ENCODE data around the gene SYTL2.

Gene SYTL2

GRCh38 chr11:85723088-85723487 is 87.9 kb downstream of the SYTL2 start:
- Mint-ChIP-seq H3K9me3 (no peaks in the 10 kb centered on the region), H3K27me3 (no peaks in the 10 kb centered on the region), H3K27ac (no peak overlapping the region), H3K4me3 (no peak overlapping the region), H3K4me1 (ENCODE audit: low read depth) (no peaks in the 10 kb centered on the region), H3K36me3 (ENCODE audit: low read depth) (no peaks in the 10 kb centered on the region)

GRCh38 chr11:85721191-85721590 is 89.8 kb downstream of the SYTL2 start:
- H3K27ac Mint-ChIP-seq: no peak overlapping the region

GRCh38 chr11:85718991-85719807 is 91.7 kb downstream of the SYTL2 start:
- Mint-ChIP-seq H3K9me3 (no peaks in the 10 kb centered on the region), H3K4me3 (no peak overlapping the region), H3K27me3 (no peaks in the 10 kb centered on the region), H3K36me3 (ENCODE audit: low read depth) (no peaks in the 10 kb centered on the region), H3K4me1 (ENCODE audit: low read depth) (peaks cover 9% of the 10 kb centered on the region), H3K27ac (no peak overlapping the region)

More at GRCh38 chr11:85721191-85721590, 89.8 kb downstream of the SYTL2 start:
- Mint-ChIP-seq H3K27me3 (no peaks in the 10 kb centered on the region), H3K36me3 (ENCODE audit: low read depth) (no peaks in the 10 kb centered on the region), H3K4me3 (no peak overlapping the region), H3K4me1 (ENCODE audit: low read depth) (peaks cover 9% of the 10 kb centered on the region), H3K9me3 (no peaks in the 10 kb centered on the region)

GRCh38 chr11:85718126-85718943 is 92.6 kb downstream of the SYTL2 start:
- no peak overlapping the region for H3K27ac Mint-ChIP-seq
- H3K4me3 Mint-ChIP-seq: no peak overlapping the region
- no peaks in the 10 kb centered on the region for H3K27me3 Mint-ChIP-seq
- peaks cover 9% of the 10 kb centered on the region for H3K4me1 Mint-ChIP-seq (ENCODE audit: low read depth)
- no peaks in the 10 kb centered on the region for H3K36me3 Mint-ChIP-seq (ENCODE audit: low read depth)
- H3K9me3 Mint-ChIP-seq: no peaks in the 10 kb centered on the region

- Mint-ChIP-seq H3K36me3 (ENCODE audit: low read depth) (no peaks in the 10 kb centered on the region), H3K9me3 (no peaks in the 10 kb centered on the region), H3K27me3 (no peaks in the 10 kb centered on the region), H3K27ac (no peak overlapping the region), H3K4me1 (ENCODE audit: low read depth) (peaks cover 9% of the 10 kb centered on the region), H3K4me3 (no peak overlapping the region)
Observed at GRCh38 chr11:85717429-85717828, 93.5 kb downstream of the SYTL2 start.

- H3K4me1 Mint-ChIP-seq (ENCODE audit: low read depth): peaks cover 9% of the 10 kb centered on the region
- no peaks in the 10 kb centered on the region for H3K27me3 Mint-ChIP-seq
- no peaks in the 10 kb centered on the region for H3K9me3 Mint-ChIP-seq
- no peak overlapping the region for H3K27ac Mint-ChIP-seq
- H3K4me3 Mint-ChIP-seq: no peak overlapping the region
- H3K36me3 Mint-ChIP-seq (ENCODE audit: low read depth): no peaks in the 10 kb centered on the region
Observed at GRCh38 chr11:85712953-85713352, 98.0 kb downstream of the SYTL2 start.

- no peak overlapping the region for H3K4me3 Mint-ChIP-seq
- no peaks in the 10 kb centered on the region for H3K27me3 Mint-ChIP-seq
- no peaks in the 10 kb centered on the region for H3K9me3 Mint-ChIP-seq
- H3K36me3 Mint-ChIP-seq (ENCODE audit: low read depth): no peaks in the 10 kb centered on the region
- H3K4me1 Mint-ChIP-seq (ENCODE audit: low read depth): no peaks in the 10 kb centered on the region
- H3K27ac Mint-ChIP-seq: no peak overlapping the region
Observed at GRCh38 chr11:85710917-85711316, 100.0 kb downstream of the SYTL2 start.

- no peak overlapping the region for H3K27ac Mint-ChIP-seq
- no peak overlapping the region for H3K4me3 Mint-ChIP-seq
Observed at GRCh38 chr11:85709941-85710702, 100.8 kb downstream of the SYTL2 start.

GRCh38 chr11:85705800-85706199 is 105.1 kb downstream of the SYTL2 start:
- no peaks in the 10 kb centered on the region for H3K9me3 Mint-ChIP-seq
- H3K4me3 Mint-ChIP-seq: no peak overlapping the region
- no peaks in the 10 kb centered on the region for H3K36me3 Mint-ChIP-seq (ENCODE audit: low read depth)
- peaks cover under 1% of the 10 kb centered on the region for H3K4me1 Mint-ChIP-seq (ENCODE audit: low read depth)
- H3K27me3 Mint-ChIP-seq: no peaks in the 10 kb centered on the region
- H3K27ac Mint-ChIP-seq: no peak overlapping the region

More at GRCh38 chr11:85709941-85710702, 100.8 kb downstream of the SYTL2 start:
- Mint-ChIP-seq H3K4me1 (ENCODE audit: low read depth) (no peaks in the 10 kb centered on the region), H3K9me3 (no peaks in the 10 kb centered on the region), H3K36me3 (ENCODE audit: low read depth) (no peaks in the 10 kb centered on the region), H3K27me3 (no peaks in the 10 kb centered on the region)

GRCh38 chr11:85704967-85705366 is 106.0 kb downstream of the SYTL2 start:
- Mint-ChIP-seq H3K27me3 (no peaks in the 10 kb centered on the region), H3K36me3 (ENCODE audit: low read depth) (no peaks in the 10 kb centered on the region), H3K4me3 (no peak overlapping the region), H3K27ac (no peak overlapping the region), H3K4me1 (ENCODE audit: low read depth) (peaks cover 9% of the 10 kb centered on the region), H3K9me3 (no peaks in the 10 kb centered on the region)

- peak overlapping the region; percentile 22 for H3K4me3 Mint-ChIP-seq
- H3K9me3 Mint-ChIP-seq: no peaks in the 10 kb centered on the region
- peak overlapping the region; percentile 15 for H3K27ac Mint-ChIP-seq
Observed at GRCh38 chr11:85699957-85700741, 110.8 kb downstream of the SYTL2 start.

GRCh38 chr11:85698195-85698594 is 112.7 kb downstream of the SYTL2 start:
- no peaks in the 10 kb centered on the region for H3K36me3 Mint-ChIP-seq (ENCODE audit: low read depth)
- no peak overlapping the region for H3K27ac Mint-ChIP-seq
- H3K27me3 Mint-ChIP-seq: no peaks in the 10 kb centered on the region
- peaks cover 32% of the 10 kb centered on the region for H3K4me1 Mint-ChIP-seq (ENCODE audit: low read depth)
- no peaks in the 10 kb centered on the region for H3K9me3 Mint-ChIP-seq
- no peak overlapping the region for H3K4me3 Mint-ChIP-seq

More at GRCh38 chr11:85699957-85700741, 110.8 kb downstream of the SYTL2 start:
- Mint-ChIP-seq H3K27me3 (no peaks in the 10 kb centered on the region), H3K36me3 (ENCODE audit: low read depth) (no peaks in the 10 kb centered on the region), H3K4me1 (ENCODE audit: low read depth) (peaks cover 32% of the 10 kb centered on the region)

GRCh38 chr11:85697747-85698146 is 113.2 kb downstream of the SYTL2 start:
- no peak overlapping the region for H3K27ac Mint-ChIP-seq
- no peaks in the 10 kb centered on the region for H3K9me3 Mint-ChIP-seq
- H3K4me1 Mint-ChIP-seq (ENCODE audit: low read depth): peaks cover 32% of the 10 kb centered on the region
- H3K4me3 Mint-ChIP-seq: no peak overlapping the region
- H3K27me3 Mint-ChIP-seq: no peaks in the 10 kb centered on the region
- no peaks in the 10 kb centered on the region for H3K36me3 Mint-ChIP-seq (ENCODE audit: low read depth)

- Mint-ChIP-seq H3K27me3 (no peaks in the 10 kb centered on the region), H3K27ac (no peak overlapping the region), H3K4me1 (ENCODE audit: low read depth) (peaks cover 29% of the 10 kb centered on the region), H3K36me3 (ENCODE audit: low read depth) (no peaks in the 10 kb centered on the region), H3K4me3 (no peak overlapping the region), H3K9me3 (no peaks in the 10 kb centered on the region)
Observed at GRCh38 chr11:85695546-85695945, 115.4 kb downstream of the SYTL2 start.
